Urinary bladder (tissue), 4 donors: ENCODE data around the gene CSAD. TPM values are rescaled to one million over a fixed set of nuclear protein-coding genes. Genes with fewer than 3 reads are reported as not detected.
"Not testable (repeated sequence)": the region's sequence is repeated elsewhere in the genome, so short reads cannot be mapped to it uniquely, and the experiment has no call there.

Experiments
- DNase-seq: peaks from one replicate; pipeline ENCODE4 v3.0.0-alpha.2; 2015; ENCODE audit errors: extremely low spot score
- H3K27ac ChIP-seq: one replicate; pipeline ENCODE4 v1.5.1; 2013; ENCODE audit warnings: low read depth, mild to moderate bottlenecking, moderate library complexity
- H3K36me3 ChIP-seq: one replicate; pipeline ENCODE4 v1.6.1; 2013; ENCODE audit warnings: mild to moderate bottlenecking, moderate library complexity; ENCODE audit not compliant: insufficient read depth
- H3K4me1 ChIP-seq: one replicate; pipeline ENCODE4 v1.6.1; 2013; ENCODE audit warnings: mild to moderate bottlenecking, moderate library complexity; ENCODE audit not compliant: insufficient read depth
- H3K4me3 ChIP-seq: one replicate; pipeline ENCODE4 v1.5.1; 2013; ENCODE audit warnings: low read depth, low read length
- WGBS: extraction: QIAGEN DNeasy Blood & Tissue Kit; methylation state at CpG from one replicate; pipeline ENCODE4 v1.1.7; 2013; 5-methylcytosine and 5-hydroxymethylcytosine counted together
- polyA plus RNA-seq: library from polyadenylated mRNA; stranded (reverse); fragments of 200-250 nt; gene quantifications from one replicate; pipeline ENCODE4 v1.2.3, GENCODE V29; 2013
- small RNA-seq: library from RNA; depleted of rRNA; stranded (forward); fragments of <200 nt; gene quantifications from one replicate; pipeline ENCODE3, GENCODE V24; 2014
- total RNA-seq: library from RNA; depleted of rRNA; stranded (reverse); fragments of >200 nt; gene quantifications from one replicate; pipeline ENCODE4 v1.2.3, GENCODE V29; 2014
- donor health status: healthy with polysubstance abuse.
- donor health status: healthy.

CSAD gene
- total and polyA plus RNA-seq, 2 donors = 19.1 to 36.9 TPM

- H3K27ac ChIP-seq = no peak overlapping the region
- no peak overlapping the region for H3K4me3 ChIP-seq
- H3K4me1 ChIP-seq = no peaks in the 10 kb centered on the region
- H3K36me3 ChIP-seq = no peaks in the 10 kb centered on the region
- 90% methylated on average over 8 of the region's 8 CpGs for WGBS
- no peak for DNase-seq
Measured at GRCh38 chr12:53118751-53119300, 61.9 kb downstream of the CSAD start.

- WGBS = 86% methylated on average over 8 of the region's 8 CpGs
- no peaks in the 10 kb centered on the region for H3K36me3 ChIP-seq
- H3K4me1 ChIP-seq = no peaks in the 10 kb centered on the region
- H3K4me3 ChIP-seq = no peak overlapping the region
- no peak for DNase-seq
- no peak overlapping the region for H3K27ac ChIP-seq
Measured at GRCh38 chr12:53115891-53116648, 64.7 kb downstream of the CSAD start.

- no peaks in the 10 kb centered on the region for H3K4me1 ChIP-seq
- H3K4me3 ChIP-seq = no peak overlapping the region
- 86% methylated on average over 33 of the region's 33 CpGs for WGBS
- no peak overlapping the region for H3K27ac ChIP-seq
- no peak for DNase-seq
- H3K36me3 ChIP-seq = no peaks in the 10 kb centered on the region
Measured at GRCh38 chr12:53115112-53115890, 65.4 kb downstream of the CSAD start.

- H3K4me1 ChIP-seq = no peaks in the 10 kb centered on the region
- DNase-seq = no peak
- H3K27ac ChIP-seq = no peak overlapping the region
Measured at GRCh38 chr12:53113951-53114350, 66.8 kb downstream of the CSAD start.

GRCh38 chr12:53113136-53113705 is 67.5 kb downstream of the CSAD start:
- no peaks in the 10 kb centered on the region for H3K4me1 ChIP-seq
- no peaks in the 10 kb centered on the region for H3K36me3 ChIP-seq
- no peak overlapping the region for H3K27ac ChIP-seq
- no peak for DNase-seq
- WGBS = 74% methylated on average over 12 of the region's 12 CpGs
- no peak overlapping the region for H3K4me3 ChIP-seq

More at GRCh38 chr12:53113951-53114350, 66.8 kb downstream of the CSAD start:
- no peaks in the 10 kb centered on the region for H3K36me3 ChIP-seq
- H3K4me3 ChIP-seq = no peak overlapping the region

GRCh38 chr12:53112431-53112830 is 68.3 kb downstream of the CSAD start:
- not testable (repeated sequence) for DNase-seq, H3K36me3 ChIP-seq, H3K4me1 ChIP-seq, H3K4me3 ChIP-seq, H3K27ac ChIP-seq
- WGBS = 91% methylated on average over 7 of the region's 7 CpGs

Small RNA genes lying within 50 kb of the gene (small RNA-seq; reads per million reads assigned to genes)
- gene HIGD1AP1 (not detected), gene RNU6-333P (not detected)

Other genes with a start within 250 kb of the CSAD start
- 81.8 TPM for gene KRT18, start 231.8 kb downstream of the CSAD start, total RNA-seq
- gene KRT18, start 231.8 kb downstream of the CSAD start, polyA plus RNA-seq = 70.9 TPM
- 743 TPM for gene EIF4B, start 174.5 kb downstream of the CSAD start, total RNA-seq
- gene EIF4B, start 174.5 kb downstream of the CSAD start, polyA plus RNA-seq = 246 TPM
- 57.9 TPM for gene TNS2, start 130.9 kb downstream of the CSAD start, total RNA-seq
- 178 TPM for gene TNS2, start 130.9 kb downstream of the CSAD start, polyA plus RNA-seq
- 9.0 TPM for gene SPRYD3, start 101.5 kb downstream of the CSAD start, total RNA-seq
- gene SPRYD3, start 101.5 kb downstream of the CSAD start, polyA plus RNA-seq = 66.3 TPM
- gene IGFBP6, start 83.3 kb downstream of the CSAD start, total RNA-seq = 39.8 TPM
- 461 TPM for gene IGFBP6, start 83.3 kb downstream of the CSAD start, polyA plus RNA-seq
- not detected for gene SOAT2, start 77.4 kb downstream of the CSAD start, total RNA-seq
- gene SOAT2, start 77.4 kb downstream of the CSAD start, polyA plus RNA-seq = 0.30 TPM
- gene ZNF740, start 203 bp downstream of the CSAD start, total RNA-seq = 22.9 TPM
- 13.5 TPM for gene ZNF740, start 203 bp downstream of the CSAD start, polyA plus RNA-seq
- 1.6 TPM for gene ITGB7, start 26.3 kb upstream of the CSAD start, total RNA-seq
- 1.7 TPM for gene ITGB7, start 26.3 kb upstream of the CSAD start, polyA plus RNA-seq
- gene RARG, start 51.3 kb upstream of the CSAD start, total RNA-seq = 37.8 TPM
- 30.5 TPM for gene RARG, start 51.3 kb upstream of the CSAD start, polyA plus RNA-seq
- gene ESPL1, start 87.4 kb upstream of the CSAD start, total RNA-seq = 4.5 TPM
- gene ESPL1, start 87.4 kb upstream of the CSAD start, polyA plus RNA-seq = 0.33 TPM
- 432 TPM for gene PFDN5, start 114.6 kb upstream of the CSAD start, total RNA-seq
- gene PFDN5, start 114.6 kb upstream of the CSAD start, polyA plus RNA-seq = 812 TPM
- 17.9 TPM for gene MYG1, start 118.8 kb upstream of the CSAD start, total RNA-seq
- gene MYG1, start 118.8 kb upstream of the CSAD start, polyA plus RNA-seq = 66.3 TPM
- 33.3 TPM for gene AAAS, start 140.7 kb upstream of the CSAD start, total RNA-seq
- gene AAAS, start 140.7 kb upstream of the CSAD start, polyA plus RNA-seq = 45.4 TPM
- not detected for gene SP7, start 155.4 kb upstream of the CSAD start, total RNA-seq
- not detected for gene SP7, start 155.4 kb upstream of the CSAD start, polyA plus RNA-seq
- 60.5 TPM for gene SP1, start 199.3 kb upstream of the CSAD start, total RNA-seq
- 32.4 TPM for gene SP1, start 199.3 kb upstream of the CSAD start, polyA plus RNA-seq
- gene AMHR2, start 242.9 kb upstream of the CSAD start, total RNA-seq = not detected
- gene AMHR2, start 242.9 kb upstream of the CSAD start, polyA plus RNA-seq = 0.18 TPM